HepG2 (cell line): ENCODE measurements around the gene CMIP. TPM values are rescaled to one million over a fixed set of nuclear protein-coding genes. Genes with fewer than 3 reads are reported as not detected.

Experiments used
- ARNTL ChIP-seq: sonication (generic); formaldehyde crosslinking; IDR thresholded peaks from 2 replicates; pipeline ENCODE4 v1.4.0; 2020; ENCODE audit warnings: mild to moderate bottlenecking, missing genetic modification reagents
- E2F1 ChIP-seq: sonication (generic); formaldehyde crosslinking; IDR thresholded peaks from 2 replicates; pipeline ENCODE4 v1.5.0; 2020; ENCODE audit warnings: missing genetic modification reagents
- ELF1 ChIP-seq: sonication (generic); formaldehyde crosslinking; IDR thresholded peaks from 2 replicates; pipeline ENCODE4 v1.4.0; 2020; ENCODE audit warnings: missing genetic modification reagents
- ELK4 ChIP-seq: sonication (generic); formaldehyde crosslinking; IDR thresholded peaks from 2 replicates; pipeline ENCODE4 v1.9.0; 2021; ENCODE audit warnings: missing genetic modification reagents, borderline replicate concordance
- GMEB1 ChIP-seq: sonication (generic); formaldehyde crosslinking; IDR thresholded peaks from 2 replicates; pipeline ENCODE4 v1.5.1; 2020; ENCODE audit warnings: missing genetic modification reagents, mild to moderate bottlenecking, borderline replicate concordance
- HBP1 ChIP-seq: IDR thresholded peaks from 2 replicates; pipeline ENCODE4 v1.6.1; 2016; ENCODE audit warnings: low read depth, control low read depth
- KAT8 ChIP-seq: IDR thresholded peaks from 2 replicates; pipeline ENCODE4 v1.6.1; 2016; ENCODE audit warnings: missing genetic modification reagents, missing compliant biosample characterization
- KLF15 ChIP-seq: sonication (generic); formaldehyde crosslinking; IDR thresholded peaks from 2 replicates; pipeline ENCODE4 v1.8.1; 2023; ENCODE audit warnings: borderline replicate concordance, mild to moderate bottlenecking, inconsistent platforms, missing genetic modification reagents, mixed read lengths
- SAFB2 ChIP-seq: sonication (generic); formaldehyde crosslinking; IDR thresholded peaks from 2 replicates; pipeline ENCODE4 v1.5.1; 2020; ENCODE audit warnings: missing genetic modification reagents, low read depth, mild to moderate bottlenecking, borderline replicate concordance
- THAP11 ChIP-seq: IDR thresholded peaks from 2 replicates; pipeline ENCODE4 v1.6.1; 2016; ENCODE audit warnings: missing biosample characterization, missing genetic modification reagents
- ZMAT3 ChIP-seq: sonication (generic); formaldehyde crosslinking; conservative IDR thresholded peaks from 2 replicates; pipeline ENCODE4 v1.7.0; 2021; ENCODE audit warnings: missing genetic modification reagents
- ZNF205 ChIP-seq: IDR thresholded peaks from 2 replicates; pipeline ENCODE4 v1.6.1; 2018; ENCODE audit warnings: missing biosample characterization, missing genetic modification reagents
- ZNF333 ChIP-seq: sonication (generic); formaldehyde crosslinking; IDR thresholded peaks from 2 replicates; pipeline ENCODE4 v1.4.0; 2020; ENCODE audit warnings: mild to moderate bottlenecking, missing genetic modification reagents, borderline replicate concordance
- ZNF350 ChIP-seq: sonication (generic); formaldehyde crosslinking; IDR thresholded peaks from 2 replicates; pipeline ENCODE4 v1.4.0; 2020; ENCODE audit warnings: mild to moderate bottlenecking, low read depth, missing genetic modification reagents, borderline replicate concordance
- ZNF414 ChIP-seq: sonication (generic); formaldehyde crosslinking; IDR thresholded peaks from 2 replicates; pipeline ENCODE4 v1.5.0; 2020; ENCODE audit warnings: missing genetic modification reagents
- ZNF687 ChIP-seq: sonication (generic); formaldehyde crosslinking; IDR thresholded peaks from 2 replicates; pipeline ENCODE4 v1.5.1; 2020; ENCODE audit warnings: mild to moderate bottlenecking, missing genetic modification reagents, moderate library complexity
- ZNF709 ChIP-seq: sonication (generic); formaldehyde crosslinking; IDR thresholded peaks from 2 replicates; pipeline ENCODE4 v1.5.0; 2020; ENCODE audit warnings: mild to moderate bottlenecking, missing genetic modification reagents
- ZNF746 ChIP-seq: sonication (generic); formaldehyde crosslinking; IDR thresholded peaks from 2 replicates; pipeline ENCODE4 v1.8.0; 2022; ENCODE audit warnings: mild to moderate bottlenecking, missing genetic modification reagents
- polyA plus RNA-seq, 8 experiments: library from polyadenylated mRNA; depleted of rRNA in 3 of 8; stranded (reverse) in 7 of 8; unstranded in 1 of 8; fragments of >200 nt; fragmentation: Illumina TruSeq in 4 of 8; extraction: Trizol in 4 of 8; gene quantifications; 2 replicates each; pipeline versions ENCODE4 v1.2.1 to v1.2.3, GENCODE V29; 2011 to 2016; ENCODE audit warnings: low read depth in 4 of 8, missing spikeins in 1 of 8, mixed read lengths in 1 of 8; ENCODE audit not compliant: insufficient read depth in 1 of 8
- total RNA-seq, 5 experiments: library from RNA; depleted of rRNA; stranded (reverse); fragments of >200 nt; fragmentation: Illumina TruSeq; extraction: Trizol; gene quantifications; 2 replicates each; pipeline ENCODE4 v1.2.3, GENCODE V29; 2016; ENCODE audit warnings: low read depth in 1 of 5

CMIP gene
- total and polyA plus RNA-seq, 2 of the 13 experiments (the other 11 are each of a cell fraction or from before 2014, with no cell fraction given) = 10.9 to 18.1 TPM

GRCh38 chr16:81403601-81404391, 40.8 kb upstream of the CMIP start (continued):
- peak; percentile 81 for TF ChIP-seq HBP1 (CRISPR knock-in tag)
- TF ChIP-seq ELK4 (CRISPR knock-in tag) = no peak
- peak; percentile 48; the same call in 1 of the 2 replicates for TF ChIP-seq ELF1 (CRISPR knock-in tag)
- no peak for TF ChIP-seq SAFB2 (CRISPR knock-in tag)
- peak; percentile 93; the same call in 1 of the 2 replicates for TF ChIP-seq ZNF333 (CRISPR knock-in tag)
- no peak for TF ChIP-seq ARNTL
- peak; percentile 87; the same call in 1 of the 2 replicates for TF ChIP-seq ZNF350 (CRISPR knock-in tag)
- TF ChIP-seq KAT8 (CRISPR knock-in tag) = peak; percentile 70; the same call in 1 of the 2 replicates
- TF ChIP-seq GMEB1 (CRISPR knock-in tag) = no peak; the same call in 1 of the 2 replicates
- no peak for TF ChIP-seq E2F1 (CRISPR knock-in tag)
- TF ChIP-seq ZNF205 = peak; percentile 59; the same call in 1 of the 2 replicates
- no peak for TF ChIP-seq ZNF746 (CRISPR knock-in tag)
- TF ChIP-seq ZNF687 (CRISPR knock-in tag) = peak; percentile 95
- TF ChIP-seq ZNF414 (CRISPR knock-in tag) = peak; percentile 92; the same call in 1 of the 2 replicates
- TF ChIP-seq ZNF709 (CRISPR knock-in tag) = peak; percentile 68
- TF ChIP-seq ZMAT3 (CRISPR knock-in tag) = 0 out of 2 replicates have a peak, but pooled peaks have one; percentile 25
- 0 out of 2 replicates have a peak, but pooled peaks have one; percentile 46 for TF ChIP-seq KLF15 (CRISPR knock-in tag)
- TF ChIP-seq THAP11 (CRISPR knock-in tag) = peak; percentile 70
